KG1 (cell line): ENCODE measurements around the gene GRIK3.

ENCODE experiments used
- DNase-seq: peaks from one replicate; lab custom pipeline; 2025; lab: John Stamatoyannopoulos, UW

GRIK3 gene

GRCh38 chr1:36981126-36981525, 53.2 kb downstream of the GRIK3 start:
- DNase-seq = no peak

DNA sequence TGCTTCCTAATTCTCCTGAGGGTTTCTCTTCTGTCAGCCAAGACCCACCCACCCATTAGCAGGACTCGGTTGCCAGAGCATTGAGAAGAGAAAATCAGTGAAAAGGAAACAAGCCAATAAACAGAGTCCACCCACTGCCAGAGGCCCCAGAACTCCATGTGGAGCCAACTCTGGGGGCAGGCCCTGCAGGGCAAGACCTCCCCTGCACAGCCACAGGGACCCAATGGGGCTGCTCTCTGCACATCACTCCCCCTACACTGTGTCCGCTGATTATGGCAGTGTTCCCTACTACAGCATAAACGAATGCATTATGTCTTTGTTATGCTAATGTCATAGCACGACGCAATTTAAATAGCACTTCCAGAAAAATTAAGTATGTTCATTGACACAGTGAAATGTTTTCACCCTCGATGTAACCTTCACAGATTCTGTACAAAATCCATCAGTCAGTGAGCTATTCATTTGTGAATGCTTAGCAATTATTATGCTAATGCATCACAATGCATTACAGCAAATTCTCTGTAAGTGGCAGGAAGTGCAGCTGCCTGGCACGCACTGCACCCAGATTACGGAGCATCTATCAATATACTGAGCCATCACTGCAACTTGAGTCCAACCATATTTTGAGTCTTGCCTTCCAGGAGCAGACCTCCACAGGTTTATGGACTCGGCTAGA, 56.4 kb downstream of the GRIK3 start:
- DNase-seq = no peak

- no peak for DNase-seq
These were observed 58.7 kb downstream of the GRIK3 start for GRCh38 chr1:36975642-36976041.

GRCh38 chr1:36973056-36973455, 61.3 kb downstream of the GRIK3 start:
- DNase-seq = no peak

GRCh38 chr1:36971852-36972618, 62.3 kb downstream of the GRIK3 start:
- DNase-seq = no peak

DNA sequence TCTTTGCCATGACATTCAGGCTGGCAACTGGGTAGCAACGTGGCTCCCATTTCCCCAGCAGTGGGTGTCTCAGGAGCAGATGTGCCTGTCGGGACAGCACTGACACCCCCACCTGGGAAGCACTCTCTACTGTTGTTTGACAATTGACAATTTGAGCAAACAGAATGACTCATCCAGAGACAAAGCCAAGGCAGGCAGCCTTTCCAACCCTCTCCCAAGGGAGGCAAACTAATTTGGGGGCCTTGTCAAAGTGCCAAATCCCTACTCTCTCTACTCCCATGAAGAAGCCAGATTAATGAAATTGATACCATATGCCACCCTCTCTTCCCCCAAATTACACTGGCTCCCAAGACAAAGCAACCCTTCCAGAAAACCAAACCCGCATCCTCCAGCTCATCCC, 65.6 kb downstream of the GRIK3 start:
- DNase-seq = no peak

GRCh38 chr1:36966242-36966641, 68.1 kb downstream of the GRIK3 start:
- DNase-seq = no peak

DNA sequence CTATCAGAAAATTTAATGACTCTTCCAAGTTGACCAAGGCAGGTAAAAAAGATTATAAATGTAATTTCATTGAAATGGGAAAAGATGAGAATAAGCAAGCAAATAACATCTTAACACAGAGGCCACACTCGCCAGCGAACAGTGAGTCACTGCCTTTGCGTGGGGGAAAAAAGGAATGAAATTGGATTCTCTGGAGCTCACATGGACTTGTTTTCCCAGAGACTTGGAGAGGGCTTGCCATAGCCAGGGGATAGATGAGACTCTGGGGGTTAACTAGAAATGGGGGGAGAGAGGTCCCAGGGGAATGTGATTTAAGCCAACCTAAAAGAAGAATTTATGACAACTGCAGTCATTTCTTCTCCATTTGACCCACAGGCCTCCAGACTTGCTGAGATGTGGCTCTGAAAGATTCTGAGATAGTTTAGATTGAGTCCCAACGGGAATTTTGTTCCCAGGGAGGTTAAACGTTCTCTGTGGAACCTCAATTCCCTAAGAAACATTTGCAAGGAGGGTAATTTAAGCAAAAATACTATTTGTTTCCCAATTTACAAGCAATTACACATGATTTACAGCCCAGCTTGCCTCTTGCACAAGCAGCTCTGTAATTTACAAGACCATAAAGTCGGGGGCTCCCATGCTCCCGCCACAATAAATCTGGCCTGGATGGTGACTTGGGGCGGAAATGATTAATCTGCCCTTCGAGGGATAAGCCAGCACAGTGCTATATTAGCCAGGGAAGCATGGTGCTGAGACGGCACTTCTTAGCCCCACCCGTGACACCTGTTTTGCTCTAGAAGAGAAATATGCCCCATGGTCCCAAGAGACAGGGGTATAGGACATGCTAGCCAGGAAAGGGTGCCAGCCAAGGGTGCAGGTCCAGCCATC, 68.8 kb downstream of the GRIK3 start:
- DNase-seq = no peak

DNA sequence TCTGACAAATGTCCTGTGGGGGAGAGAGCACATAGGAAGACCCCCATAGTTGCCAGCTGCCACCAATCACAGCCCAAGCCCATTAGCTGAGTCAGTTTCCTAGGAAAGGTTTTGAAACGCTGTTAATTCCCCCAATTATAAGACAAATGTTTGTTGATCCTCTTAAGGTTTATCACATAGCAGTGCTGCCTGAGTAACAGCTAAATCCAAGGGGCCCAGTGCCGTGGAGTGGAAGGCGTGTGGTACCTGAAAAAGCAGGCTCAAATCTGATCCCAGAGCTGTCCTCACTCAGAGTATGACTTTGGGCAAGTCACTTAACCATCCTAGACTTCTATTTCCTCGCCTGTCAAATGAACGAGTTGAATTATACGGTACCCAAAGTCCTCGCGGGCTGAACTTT, 69.5 kb downstream of the GRIK3 start:
- no peak for DNase-seq

DNA sequence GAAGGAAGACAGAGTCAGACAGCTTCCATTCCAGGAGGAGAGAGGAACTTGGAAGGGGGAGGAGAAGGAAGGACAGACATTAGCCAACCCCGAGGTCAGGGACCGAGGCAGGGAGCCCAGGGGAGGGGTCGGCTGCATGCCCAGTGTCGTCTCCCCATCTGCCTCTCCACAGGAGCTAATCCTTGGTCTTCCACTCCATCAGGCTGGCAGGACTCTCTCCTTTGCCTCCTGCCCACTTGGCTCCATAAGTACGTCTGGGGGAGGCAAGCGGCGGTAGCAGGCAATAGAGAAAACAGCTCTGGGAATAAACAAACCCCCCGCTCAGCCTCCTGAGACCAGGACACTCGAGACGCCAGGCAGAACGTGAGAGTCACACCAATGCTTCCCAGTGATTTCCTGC, 71.3 kb downstream of the GRIK3 start:
- DNase-seq = no peak

- DNase-seq = no peak
These were observed 73.2 kb downstream of the GRIK3 start for GRCh38 chr1:36961062-36961615.

GRCh38 chr1:36956570-36956969, 77.7 kb downstream of the GRIK3 start:
- no peak for DNase-seq

GRCh38 chr1:36955016-36955415, 79.3 kb downstream of the GRIK3 start:
- DNase-seq = no peak

- no peak for DNase-seq
These were observed 81.3 kb downstream of the GRIK3 start for GRCh38 chr1:36953061-36953460.

DNA sequence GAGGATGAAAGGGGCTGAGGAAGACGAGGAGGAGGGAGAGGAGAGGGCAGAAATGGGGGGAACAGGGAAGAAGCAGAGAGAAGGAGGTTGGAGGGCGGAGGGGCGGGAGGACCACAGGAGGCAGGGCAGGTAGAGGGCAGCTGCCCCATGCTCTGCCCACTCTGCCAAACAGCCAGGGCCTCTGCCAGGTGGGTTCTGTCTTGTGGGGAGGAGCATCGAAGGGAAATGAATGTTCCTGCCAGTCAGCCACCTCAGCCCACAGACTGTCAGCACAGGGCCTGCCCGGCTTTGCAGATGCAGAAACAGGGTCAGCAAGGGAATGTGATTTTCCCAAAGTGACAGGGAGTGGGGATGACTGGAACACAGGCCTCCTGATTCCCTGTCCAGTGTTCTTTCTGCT, 82.6 kb downstream of the GRIK3 start:
- DNase-seq = no peak

DNA sequence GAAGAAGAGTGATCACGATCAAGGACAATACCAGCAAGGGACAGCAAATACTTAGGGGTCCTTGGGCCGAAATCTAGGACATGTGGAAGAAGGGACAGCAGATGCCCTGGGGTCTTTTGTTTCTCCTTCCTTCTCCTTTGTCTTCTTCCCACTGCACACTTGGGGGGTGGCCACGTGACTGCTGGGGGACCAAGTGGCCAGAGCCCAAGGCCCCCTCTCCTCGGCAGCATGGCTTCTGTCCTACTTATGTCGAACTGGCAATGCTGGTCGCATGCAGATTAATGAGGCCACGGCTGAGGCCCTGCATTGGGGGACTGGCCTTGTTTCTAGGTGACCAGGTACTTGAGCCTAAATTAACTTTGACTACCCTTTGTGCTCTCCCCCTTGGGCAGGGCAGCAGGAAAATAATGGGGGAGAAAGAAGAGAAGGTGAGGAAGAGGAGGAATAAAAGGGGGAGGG, 83.0 kb downstream of the GRIK3 start:
- DNase-seq = no peak

- DNase-seq = no peak
These were observed 83.6 kb downstream of the GRIK3 start for GRCh38 chr1:36950604-36951291.

GRCh38 chr1:36948606-36949005, 85.7 kb downstream of the GRIK3 start:
- DNase-seq = no peak

DNA sequence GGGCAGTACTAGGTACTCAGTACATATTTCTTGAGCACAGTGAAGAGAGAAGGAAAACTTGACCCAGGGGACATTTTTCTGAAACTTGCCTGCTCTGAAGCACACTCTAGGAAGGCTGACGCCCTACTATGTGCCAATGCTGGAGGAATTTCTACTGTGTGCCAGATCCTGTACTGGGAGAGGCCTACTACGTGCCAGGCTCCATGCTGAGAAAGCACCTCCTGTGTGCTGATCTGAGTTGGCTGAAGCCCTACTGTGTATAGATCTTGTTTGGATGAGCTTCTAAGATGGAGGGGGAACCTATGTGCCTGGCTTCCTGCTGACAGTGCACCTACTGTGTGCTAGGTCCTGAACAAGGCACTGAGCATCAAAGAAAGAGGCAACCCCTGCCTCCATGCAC, 86.2 kb downstream of the GRIK3 start:
- no peak for DNase-seq

GRCh38 chr1:36947384-36947783, 86.9 kb downstream of the GRIK3 start:
- no peak for DNase-seq

GRCh38 chr1:36944883-36945282, 89.4 kb downstream of the GRIK3 start:
- no peak for DNase-seq

GRCh38 chr1:36942148-36942547, 92.2 kb downstream of the GRIK3 start:
- no peak for DNase-seq
